DMS53 (cell line): Measurements from ENCODE around the gene TRAIP.
"Not testable (repeated sequence)": the region's sequence is repeated elsewhere in the genome, so short reads cannot be mapped to it uniquely, and the experiment has no call there.

Source experiments
- DNase-seq: peaks from one replicate; lab custom pipeline; 2025; lab: John Stamatoyannopoulos, UW

Gene TRAIP

GRCh38 chr3:49791571-49791970, 64.8 kb downstream of the TRAIP start:
- DNase-seq = no peak

GRCh38 chr3:49790626-49791411, 65.5 kb downstream of the TRAIP start:
- no peak for DNase-seq

- DNase-seq = no peak
Observed at GRCh38 chr3:49788056-49788455, 68.3 kb downstream of the TRAIP start.

- DNase-seq = no peak
Observed at GRCh38 chr3:49787536-49787935, 68.8 kb downstream of the TRAIP start.

- DNase-seq = no peak
Observed at GRCh38 chr3:49787182-49787464, 69.2 kb downstream of the TRAIP start.

- peak; percentile 96 for DNase-seq
Observed at GRCh38 chr3:49786357-49787181, 69.8 kb downstream of the TRAIP start, which contains the start of gene IP6K1. TSS of gene IP6K1 (minus strand) at chr3:49786542. CDS start at chr3:49748040, 38,502 bp downstream.

- peak; percentile 47 for DNase-seq
Observed at GRCh38 chr3:49785565-49786356, 70.6 kb downstream of the TRAIP start.

GRCh38 chr3:49782277-49782676, 74.1 kb downstream of the TRAIP start:
- DNase-seq = not testable (repeated sequence)

GRCh38 chr3:49781415-49782199, 74.8 kb downstream of the TRAIP start:
- no peak for DNase-seq

- DNase-seq = not testable (repeated sequence)
Observed at GRCh38 chr3:49780975-49781365, 75.4 kb downstream of the TRAIP start.

- no peak for DNase-seq
Observed at GRCh38 chr3:49780080-49780974, 76.0 kb downstream of the TRAIP start.

GRCh38 chr3:49779358-49780079, 76.8 kb downstream of the TRAIP start:
- DNase-seq = no peak
